WTC11 (cell line): Measurements from ENCODE around the gene HCFC1. TPM values are rescaled to one million over a fixed set of nuclear protein-coding genes. Genes with fewer than 3 reads are reported as not detected.

Experiments
- ATAC-seq: fragments of 200-7000 bp; cut with Tn5 transposase; 2 replicates; pipeline ENCODE4 v1.10.0; 2021; ENCODE audit warnings: mild to moderate bottlenecking, moderate library complexity
- CTCF ChIA-PET: fragments of 300-600 bp; sonication (Branson Sonifier 250); formaldehyde crosslinking; loops from one replicate; lab custom pipeline; 2021; ENCODE audit warnings: antibody characterized with exemption; lab: Charles Lee
- POLR2A ChIA-PET: fragments of 350-600 bp; sonication (Branson Sonifier 250); formaldehyde crosslinking; loops from one replicate; lab custom pipeline; 2021; ENCODE audit warnings: antibody characterized with exemption; lab: Charles Lee
- DNase-seq: peaks from one replicate; pipeline ENCODE4 v3.0.0; 2021; ENCODE audit warnings: low spot score
- H3K27ac Mint-ChIP-seq: 2 replicates; pipeline ENCODE4 v1.8.0; 2021; ENCODE audit warnings: mixed read lengths
- H3K27me3 Mint-ChIP-seq: 2 replicates; pipeline ENCODE4 v1.8.0; 2021; ENCODE audit warnings: low read depth, mild to moderate bottlenecking, moderate library complexity, mixed read lengths
- H3K36me3 Mint-ChIP-seq: 2 replicates; pipeline ENCODE4 v1.8.0; 2021; ENCODE audit warnings: mixed read lengths
- H3K4me1 Mint-ChIP-seq: 2 replicates; pipeline ENCODE4 v1.8.0; 2022; ENCODE audit warnings: mixed read lengths
- H3K4me3 Mint-ChIP-seq: 2 replicates; pipeline ENCODE4 v1.8.0; 2021; ENCODE audit warnings: mild to moderate bottlenecking, moderate library complexity, mixed read lengths
- H3K9me3 Mint-ChIP-seq: 2 replicates; pipeline ENCODE4 v1.8.0; 2021; ENCODE audit warnings: mixed read lengths
- ATF3 ChIP-seq: sonication (generic); formaldehyde crosslinking; conservative IDR thresholded peaks from 2 replicates; pipeline ENCODE4 v1.8.1; 2022; ENCODE audit warnings: mild to moderate bottlenecking, missing genetic modification reagents
- CREM ChIP-seq: sonication (generic); formaldehyde crosslinking; IDR thresholded peaks from 2 replicates; pipeline ENCODE4 v1.8.1; 2022; ENCODE audit warnings: mild to moderate bottlenecking, missing genetic modification reagents, moderate library complexity
- CTCF ChIP-seq: fragments of 200-600 bp; IDR thresholded peaks from 2 replicates; pipeline ENCODE4 v1.8.0; 2022; ENCODE audit warnings: antibody characterized with exemption
- FOXP1 ChIP-seq: sonication (generic); formaldehyde crosslinking; IDR thresholded peaks from 2 replicates; pipeline ENCODE4 v1.8.0; 2022; ENCODE audit warnings: missing genetic modification reagents, mild to moderate bottlenecking, moderate library complexity, borderline replicate concordance
- GRHL2 ChIP-seq: fragments of 250-450 bp; sonication (Bioruptor Pico); IDR thresholded peaks from 2 replicates; pipeline ENCODE4 v1.8.0; 2022; ENCODE audit warnings: mild to moderate bottlenecking, moderate library complexity; ENCODE audit not compliant: insufficient replicate concordance, severe bottlenecking
- HMGA2 ChIP-seq: fragments of 250-450 bp; sonication (Bioruptor Pico); IDR thresholded peaks from 2 replicates; pipeline ENCODE4 v1.4.0; 2021; ENCODE audit warnings: mild to moderate bottlenecking, moderate library complexity
- KAT7 ChIP-seq: sonication (generic); formaldehyde crosslinking; IDR thresholded peaks from 2 replicates; pipeline ENCODE4 v1.8.1; 2023; ENCODE audit warnings: missing genetic modification reagents, mild to moderate bottlenecking, borderline replicate concordance
- SOX15 ChIP-seq: fragments of 250-450 bp; sonication (Bioruptor Pico); IDR thresholded peaks from 2 replicates; pipeline ENCODE4 v1.9.0; 2021; ENCODE audit warnings: mild to moderate bottlenecking
- TEAD1 ChIP-seq: sonication (generic); formaldehyde crosslinking; IDR thresholded peaks from 2 replicates; pipeline ENCODE4 v1.8.0; 2022; ENCODE audit warnings: mild to moderate bottlenecking, missing genetic modification reagents
- TEAD4 ChIP-seq: sonication (generic); formaldehyde crosslinking; IDR thresholded peaks from 2 replicates; pipeline ENCODE4 v1.8.0; 2022; ENCODE audit warnings: mild to moderate bottlenecking, missing genetic modification reagents
- ZNF219 ChIP-seq: sonication (generic); formaldehyde crosslinking; IDR thresholded peaks from 2 replicates; pipeline ENCODE4 v1.8.0; 2023; ENCODE audit warnings: missing genetic modification reagents, mild to moderate bottlenecking, borderline replicate concordance
- ZNF396 ChIP-seq: fragments of 250-450 bp; sonication (Bioruptor Pico); IDR thresholded peaks from 2 replicates; pipeline ENCODE4 v1.8.0; 2021; ENCODE audit warnings: mild to moderate bottlenecking, moderate library complexity, borderline replicate concordance
- ZNF671 ChIP-seq: fragments of 250-450 bp; sonication (Bioruptor Pico); IDR thresholded peaks from 2 replicates; pipeline ENCODE4 v1.8.0; 2021; ENCODE audit warnings: mild to moderate bottlenecking
- total RNA-seq: library from RNA; stranded (reverse); gene quantifications from 3 replicates; pipeline ENCODE4 v1.2.3, GENCODE V29; 2021
- TF ChIP-seq, protein P1 (sequence below): sonication (generic); formaldehyde crosslinking; IDR thresholded peaks from 2 replicates; pipeline ENCODE4 v1.8.0; 2022; ENCODE audit warnings: mild to moderate bottlenecking, missing genetic modification reagents
- TF ChIP-seq, protein P2 (sequence below): sonication (generic); formaldehyde crosslinking; IDR thresholded peaks from 2 replicates; pipeline ENCODE4 v1.8.1; 2023; ENCODE audit warnings: mild to moderate bottlenecking, missing genetic modification reagents, moderate library complexity

The HCFC1 gene
- total RNA-seq, 1 experiment from 2014 or later: 130 TPM

GRCh38 chrX:154014429-154015380, 43.1 kb upstream of the HCFC1 start:
- Mint-ChIP-seq H3K27me3 (no peaks in the 10 kb centered on the region), H3K9me3 (no peaks in the 10 kb centered on the region), H3K27ac (no peak overlapping the region), H3K4me1 (peaks cover 12% of the 10 kb centered on the region), H3K36me3 (peaks cover 5% of the 10 kb centered on the region), H3K4me3 (no peak overlapping the region)
- DNase-seq: no peak
- no peak for ATAC-seq
- TF ChIP-seq HMGA2 (no peak), ATF3 (CRISPR knock-in tag) (no peak), CREM (no peak), ZNF396 (CRISPR knock-in tag) (no peak), ZNF219 (CRISPR knock-in tag) (no peak)
- TF ChIP-seq, protein P1, sequence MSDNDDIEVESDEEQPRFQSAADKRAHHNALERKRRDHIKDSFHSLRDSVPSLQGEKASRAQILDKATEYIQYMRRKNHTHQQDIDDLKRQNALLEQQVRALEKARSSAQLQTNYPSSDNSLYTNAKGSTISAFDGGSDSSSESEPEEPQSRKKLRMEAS (CRISPR knock-in tag): no peak
- ChIA-PET POLR2A (no interaction called here), CTCF (interaction anchor here (0.8 to 2.3 kb wide), 11 partner anchors 11 to 293 kb away, joined by 3 to 12 read pairs (median 4); partner anchors contain the start of gene MECP2)

GRCh38 chrX:154013614-154014360, 42.2 kb upstream of the HCFC1 start:
- H3K9me3 Mint-ChIP-seq: no peaks in the 10 kb centered on the region
- TF ChIP-seq KAT7 (CRISPR knock-in tag): no peak
- TF ChIP-seq CTCF: peak; percentile 89
- TF ChIP-seq SOX15 (CRISPR knock-in tag): no peak
- TF ChIP-seq, all 79 proteins: peak for 1
- ChIA-PET CTCF (interaction anchor here (0.6 to 2.3 kb wide), 25 partner anchors 8 to 360 kb away, joined by 3 to 14 read pairs (median 4); partner anchors contain the start of gene MECP2), POLR2A (no interaction called here)
- no peaks in the 10 kb centered on the region for H3K27me3 Mint-ChIP-seq
- no peak overlapping the region for H3K4me3 Mint-ChIP-seq
- no peak overlapping the region for H3K27ac Mint-ChIP-seq
- H3K36me3 Mint-ChIP-seq: peaks cover 5% of the 10 kb centered on the region
- H3K4me1 Mint-ChIP-seq: peaks cover 12% of the 10 kb centered on the region
- ATAC-seq: peak; percentile 76
- DNase-seq: peak; percentile 55

DNA sequence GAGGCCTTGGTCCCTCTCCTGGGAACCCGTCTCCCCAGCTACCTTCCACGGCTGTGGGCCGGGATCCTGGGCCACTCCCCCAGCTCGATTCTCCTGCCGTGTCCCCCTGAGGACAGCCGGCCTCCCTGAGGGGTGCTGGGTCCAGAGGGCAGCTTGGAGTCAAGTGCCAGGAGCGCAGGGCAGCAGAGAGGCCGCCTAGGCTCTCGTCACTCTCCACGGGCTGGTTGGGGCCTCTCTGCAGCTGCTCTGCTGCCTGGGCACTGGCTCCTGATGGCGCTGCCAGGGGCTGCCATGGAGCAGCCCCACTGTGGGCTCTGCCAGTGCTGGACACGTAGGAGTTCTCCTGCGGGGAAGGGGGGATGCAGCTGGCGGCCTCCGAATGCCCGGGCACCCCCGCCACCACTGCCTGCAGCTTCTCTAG, 41.4 kb upstream of the HCFC1 start:
- no peak overlapping the region for H3K4me3 Mint-ChIP-seq
- ChIA-PET CTCF (interaction anchor here (1.0 to 2.3 kb wide), 16 partner anchors 9 to 88 kb away, joined by 3 to 14 read pairs (median 5); partner anchors contain the start of gene MECP2), POLR2A (interaction anchor here (0.9 kb wide), 1 partner anchor 40 kb away, joined by 4 read pairs; the partner anchor contains the start of gene TMEM187)
- no peaks in the 10 kb centered on the region for H3K27me3 Mint-ChIP-seq
- H3K27ac Mint-ChIP-seq: no peak overlapping the region
- H3K36me3 Mint-ChIP-seq: peaks cover 5% of the 10 kb centered on the region
- ATAC-seq: no peak
- H3K9me3 Mint-ChIP-seq: no peaks in the 10 kb centered on the region
- peaks cover 12% of the 10 kb centered on the region for H3K4me1 Mint-ChIP-seq
- TF ChIP-seq TEAD1 (CRISPR knock-in tag): no peak
- DNase-seq: no peak

GRCh38 chrX:154012336-154012991, 40.8 kb upstream of the HCFC1 start:
- DNase-seq: no peak
- Mint-ChIP-seq H3K4me1 (peaks cover 12% of the 10 kb centered on the region), H3K9me3 (no peaks in the 10 kb centered on the region)
- no peak for ATAC-seq
- TF ChIP-seq, protein P2, sequence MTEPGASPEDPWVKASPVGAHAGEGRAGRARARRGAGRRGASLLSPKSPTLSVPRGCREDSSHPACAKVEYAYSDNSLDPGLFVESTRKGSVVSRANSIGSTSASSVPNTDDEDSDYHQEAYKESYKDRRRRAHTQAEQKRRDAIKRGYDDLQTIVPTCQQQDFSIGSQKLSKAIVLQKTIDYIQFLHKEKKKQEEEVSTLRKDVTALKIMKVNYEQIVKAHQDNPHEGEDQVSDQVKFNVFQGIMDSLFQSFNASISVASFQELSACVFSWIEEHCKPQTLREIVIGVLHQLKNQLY: no peak
- TF ChIP-seq TEAD4: no peak
- TF ChIP-seq FOXP1 (CRISPR knock-in tag): no peak
- no peak for TF ChIP-seq GRHL2
- TF ChIP-seq ZNF671: no peak
- TF ChIP-seq, all 79 proteins: peak for 0
- Mint-ChIP-seq H3K36me3 (peaks cover 5% of the 10 kb centered on the region), H3K27me3 (no peaks in the 10 kb centered on the region), H3K4me3 (no peak overlapping the region), H3K27ac (no peak overlapping the region)
- POLR2A ChIA-PET: interaction anchor here (0.9 kb wide), 1 partner anchor 40 kb away, joined by 4 read pairs; the partner anchor contains the start of gene TMEM187
- CTCF ChIA-PET: interaction anchor here (0.6 to 2.3 kb wide), 9 partner anchors 8 to 81 kb away, joined by 3 to 14 read pairs (median 6); no protein-coding TSS in a partner anchor
